Neural cell (in vitro differentiated cells): ENCODE measurements around the gene GDF7. TPM values are rescaled to one million over a fixed set of nuclear protein-coding genes. Genes with fewer than 3 reads are reported as not detected.

Source experiments
- H2AFZ ChIP-seq: fragments of 200-600, 300-800 bp; sonication (generic), shearing (Covaris generic); 2 replicates; pipeline ENCODE4 v1.6.0; 2014; ENCODE audit warnings: low read depth, mild to moderate bottlenecking, antibody characterized with exemption, low read length, moderate library complexity
- H3F3A ChIP-seq: fragments of 200-600 bp; shearing (Covaris generic); 2 replicates; pipeline ENCODE4 v1.6.1; 2016; ENCODE audit warnings: mild to moderate bottlenecking, moderate library complexity, mixed read lengths, antibody characterized with exemption, low read length; ENCODE audit not compliant: insufficient read depth, poor library complexity, severe bottlenecking
- H3K27ac ChIP-seq: fragments of 200-600, 300-800 bp; sonication (generic), shearing (Covaris generic); 2 replicates; pipeline ENCODE4 v1.5.1; 2014; ENCODE audit warnings: mild to moderate bottlenecking, low read length, moderate library complexity
- H3K27me3 ChIP-seq: fragments of 300-800, 200-600 bp; sonication (generic), shearing (Covaris generic); 2 replicates; pipeline ENCODE4 v1.6.0; 2014; ENCODE audit warnings: mild to moderate bottlenecking, low read depth, low read length, moderate library complexity; ENCODE audit not compliant: insufficient read depth
- H3K36me3 ChIP-seq: fragments of 300-800, 200-600 bp; sonication (generic), shearing (Covaris generic); 2 replicates; pipeline ENCODE4 v1.5.1; 2014; ENCODE audit warnings: mild to moderate bottlenecking, antibody characterized with exemption, low read length, moderate library complexity; ENCODE audit not compliant: insufficient read depth
- H3K4me2 ChIP-seq: fragments of 300-800, 200-600 bp; sonication (generic), shearing (Covaris generic); 2 replicates; pipeline ENCODE4 v1.6.0; 2014; ENCODE audit warnings: mild to moderate bottlenecking, low read length
- H3K4me3 ChIP-seq: fragments of 300-800, 200-600 bp; sonication (generic), shearing (Covaris generic); 2 replicates; pipeline ENCODE4 v1.5.1; 2014; ENCODE audit warnings: mild to moderate bottlenecking, low read length, moderate library complexity
- H3K79me2 ChIP-seq: fragments of 200-600 bp; shearing (Covaris generic); replicated peaks from 2 replicates; pipeline ENCODE4 v1.6.0; 2014; ENCODE audit warnings: mild to moderate bottlenecking, low read length, moderate library complexity; ENCODE audit not compliant: insufficient read depth
- H3K9ac ChIP-seq: fragments of 300-800, 200-600 bp; sonication (generic), shearing (Covaris generic); 2 replicates; pipeline ENCODE4 v1.6.1; 2016; ENCODE audit warnings: mild to moderate bottlenecking, low read length, mixed read lengths
- H3K9me2 ChIP-seq: fragments of 200-600 bp; shearing (Covaris generic); 2 replicates; pipeline ENCODE4 v1.6.1; 2016; ENCODE audit warnings: mild to moderate bottlenecking, low read length, mixed read lengths; ENCODE audit not compliant: insufficient read depth
- H3K9me3 ChIP-seq: fragments of 200-600, 300-800 bp; sonication (generic), shearing (Covaris generic); 2 replicates; pipeline ENCODE4 v1.6.1; 2016; ENCODE audit warnings: mild to moderate bottlenecking, mixed run types, low read length, moderate library complexity, mixed read lengths
- H4K20me1 ChIP-seq: fragments of 200-600 bp; shearing (Covaris generic); 2 replicates; pipeline ENCODE4 v1.6.1; 2016; ENCODE audit warnings: mild to moderate bottlenecking, mixed run types; ENCODE audit not compliant: insufficient read depth
- CTCF ChIP-seq: fragments of 450-650 bp; IDR thresholded peaks from 2 replicates; pipeline ENCODE4 v1.5.1; 2014; ENCODE audit warnings: antibody characterized with exemption, mild to moderate bottlenecking, moderate library complexity; ENCODE audit not compliant: poor library complexity, severe bottlenecking
- EP300 ChIP-seq: fragments of 450-650 bp; conservative IDR thresholded peaks from 2 replicates; pipeline ENCODE4 v1.6.1; 2014; ENCODE audit warnings: antibody characterized with exemption, mild to moderate bottlenecking, moderate library complexity; ENCODE audit not compliant: poor library complexity, severe bottlenecking
- EZH2 ChIP-seq: fragments of 200-600, 300-800 bp; shearing (Covaris generic), sonication (generic); IDR thresholded peaks from 2 replicates; pipeline ENCODE4 v1.6.1; 2014; ENCODE audit warnings: antibody characterized with exemption, low read length, borderline replicate concordance, mild to moderate bottlenecking; ENCODE audit not compliant: insufficient read depth, poor library complexity, severe bottlenecking
- MXI1 ChIP-seq: fragments of 450-650 bp; conservative IDR thresholded peaks from 2 replicates; pipeline ENCODE4 v1.6.1; 2014; ENCODE audit warnings: antibody characterized with exemption, mild to moderate bottlenecking; ENCODE audit not compliant: poor library complexity, severe bottlenecking
- POLR2AphosphoS5 ChIP-seq: IDR thresholded peaks from 2 replicates; pipeline ENCODE4 v1.6.1; 2012
- RAD21 ChIP-seq: fragments of 450-650 bp; conservative IDR thresholded peaks from 2 replicates; pipeline ENCODE4 v1.6.1; 2014; ENCODE audit warnings: antibody characterized with exemption, mild to moderate bottlenecking, moderate library complexity
- REST ChIP-seq: IDR thresholded peaks from 2 replicates; pipeline ENCODE4 v1.6.1; 2012; ENCODE audit warnings: borderline replicate concordance
- SMC3 ChIP-seq: fragments of 450-650 bp; conservative IDR thresholded peaks from 2 replicates; pipeline ENCODE4 v1.6.1; 2014; ENCODE audit warnings: antibody characterized with exemption, mild to moderate bottlenecking, moderate library complexity; ENCODE audit not compliant: poor library complexity
- TAF1 ChIP-seq: IDR thresholded peaks from 2 replicates; pipeline ENCODE4 v1.6.1; 2012; ENCODE audit warnings: low read depth
- polyA plus RNA-seq: library from polyadenylated mRNA; depleted of rRNA; stranded (reverse); fragments of >200 nt; gene quantifications from 2 replicates; pipeline ENCODE4 v1.2.3, GENCODE V29; 2014

GDF7 gene
- polyA plus RNA-seq, 1 donor from 2014 or later = 0.38 TPM

- TF ChIP-seq TAF1 (no peak), MXI1 (no peak), REST (no peak), CTCF (no peak), RAD21 (no peak), POLR2AphosphoS5 (no peak), EP300 (no peak), SMC3 (no peak), EZH2 (no peak)
- Histone ChIP-seq H3K36me3 (no peaks in the 10 kb centered on the region), H2AFZ (no peak overlapping the region), H3K79me2 (no peaks in the 10 kb centered on the region), H3K9me3 (no peaks in the 10 kb centered on the region), H3K9me2 (no peaks in the 10 kb centered on the region), H4K20me1 (no peaks in the 10 kb centered on the region), H3K9ac (no peak overlapping the region), H3F3A (no peaks in the 10 kb centered on the region), H3K4me3 (no peak overlapping the region), H3K27me3 (no peaks in the 10 kb centered on the region), H3K27ac (no peak overlapping the region), H3K4me2 (no peak overlapping the region)
These were observed 42.6 kb upstream of the GDF7 start for GRCh38 chr2:20624156-20624883.

- Histone ChIP-seq H3K27ac (no peak overlapping the region), H3K9me3 (no peaks in the 10 kb centered on the region), H3K9me2 (no peaks in the 10 kb centered on the region), H4K20me1 (no peaks in the 10 kb centered on the region), H2AFZ (no peak overlapping the region), H3K9ac (no peak overlapping the region), H3K4me2 (no peak overlapping the region), H3F3A (no peaks in the 10 kb centered on the region), H3K79me2 (no peaks in the 10 kb centered on the region), H3K4me3 (no peak overlapping the region), H3K27me3 (no peaks in the 10 kb centered on the region), H3K36me3 (no peaks in the 10 kb centered on the region)
- TF ChIP-seq POLR2AphosphoS5 (no peak), TAF1 (no peak), CTCF (no peak), REST (no peak), MXI1 (no peak), EP300 (no peak), RAD21 (no peak), EZH2 (no peak), SMC3 (no peak)
These were observed 42.0 kb upstream of the GDF7 start for GRCh38 chr2:20624884-20625485.
